Measurements from ENCODE around the gene ARHGEF19. TPM values are rescaled to one million over a fixed set of nuclear protein-coding genes. Genes with fewer than 3 reads are reported as not detected.

The ARHGEF19 gene
- total RNA-seq, 2 donors from 2014 or later = 1.5 to 4.8 TPM

DNA sequence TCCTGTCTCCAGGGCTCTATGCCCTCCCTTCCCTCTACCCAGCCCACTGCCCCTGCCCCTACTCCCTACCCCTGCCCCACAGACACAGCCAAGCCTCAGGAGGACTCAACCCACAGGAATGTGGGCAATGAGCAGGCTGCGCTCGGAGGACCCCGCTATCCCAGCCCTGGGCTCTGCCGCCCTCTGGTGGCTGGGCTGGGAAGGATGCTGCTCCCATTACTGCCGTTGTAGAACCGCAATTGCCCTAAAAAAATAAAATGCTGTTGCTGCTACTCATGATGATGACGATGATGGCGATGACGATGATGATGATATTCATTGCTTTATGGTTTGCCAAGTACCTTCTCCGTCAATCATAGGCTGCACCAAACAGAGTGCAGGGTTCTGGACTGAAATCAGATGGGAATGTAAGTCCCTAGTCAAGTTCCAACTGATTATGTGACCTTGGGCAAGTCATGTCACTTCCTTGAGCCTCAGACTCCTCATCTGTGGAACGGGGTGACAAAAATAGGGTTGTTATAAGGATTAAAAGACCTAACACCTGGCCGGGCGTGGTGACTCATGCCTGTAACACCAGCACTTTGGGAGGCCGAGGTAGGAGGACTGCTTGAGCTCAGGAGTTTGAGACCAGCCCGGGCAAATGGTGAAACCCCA lies 24.6 kb downstream of the ARHGEF19 start:
- peaks cover 0 to 23% of the 10 kb centered on the region in 2 donors for H3K4me1 ChIP-seq
- peak; percentile 80 for DNase-seq (ENCODE audit: low spot score)
- TF ChIP-seq, protein P1, sequence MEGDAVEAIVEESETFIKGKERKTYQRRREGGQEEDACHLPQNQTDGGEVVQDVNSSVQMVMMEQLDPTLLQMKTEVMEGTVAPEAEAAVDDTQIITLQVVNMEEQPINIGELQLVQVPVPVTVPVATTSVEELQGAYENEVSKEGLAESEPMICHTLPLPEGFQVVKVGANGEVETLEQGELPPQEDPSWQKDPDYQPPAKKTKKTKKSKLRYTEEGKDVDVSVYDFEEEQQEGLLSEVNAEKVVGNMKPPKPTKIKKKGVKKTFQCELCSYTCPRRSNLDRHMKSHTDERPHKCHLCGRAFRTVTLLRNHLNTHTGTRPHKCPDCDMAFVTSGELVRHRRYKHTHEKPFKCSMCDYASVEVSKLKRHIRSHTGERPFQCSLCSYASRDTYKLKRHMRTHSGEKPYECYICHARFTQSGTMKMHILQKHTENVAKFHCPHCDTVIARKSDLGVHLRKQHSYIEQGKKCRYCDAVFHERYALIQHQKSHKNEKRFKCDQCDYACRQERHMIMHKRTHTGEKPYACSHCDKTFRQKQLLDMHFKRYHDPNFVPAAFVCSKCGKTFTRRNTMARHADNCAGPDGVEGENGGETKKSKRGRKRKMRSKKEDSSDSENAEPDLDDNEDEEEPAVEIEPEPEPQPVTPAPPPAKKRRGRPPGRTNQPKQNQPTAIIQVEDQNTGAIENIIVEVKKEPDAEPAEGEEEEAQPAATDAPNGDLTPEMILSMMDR (IDR thresholded peaks at IDR 0.05) = peak; percentile 91 to 98
- no peak overlapping the region for H3K27ac ChIP-seq
- H3K4me3 ChIP-seq = no peak overlapping the region
- no peaks in the 10 kb centered on the region for H3K36me3 ChIP-seq
- no peaks in the 10 kb centered on the region for H3K9me3 ChIP-seq
- H3K27me3 ChIP-seq = no peaks in the 10 kb centered on the region

DNA sequence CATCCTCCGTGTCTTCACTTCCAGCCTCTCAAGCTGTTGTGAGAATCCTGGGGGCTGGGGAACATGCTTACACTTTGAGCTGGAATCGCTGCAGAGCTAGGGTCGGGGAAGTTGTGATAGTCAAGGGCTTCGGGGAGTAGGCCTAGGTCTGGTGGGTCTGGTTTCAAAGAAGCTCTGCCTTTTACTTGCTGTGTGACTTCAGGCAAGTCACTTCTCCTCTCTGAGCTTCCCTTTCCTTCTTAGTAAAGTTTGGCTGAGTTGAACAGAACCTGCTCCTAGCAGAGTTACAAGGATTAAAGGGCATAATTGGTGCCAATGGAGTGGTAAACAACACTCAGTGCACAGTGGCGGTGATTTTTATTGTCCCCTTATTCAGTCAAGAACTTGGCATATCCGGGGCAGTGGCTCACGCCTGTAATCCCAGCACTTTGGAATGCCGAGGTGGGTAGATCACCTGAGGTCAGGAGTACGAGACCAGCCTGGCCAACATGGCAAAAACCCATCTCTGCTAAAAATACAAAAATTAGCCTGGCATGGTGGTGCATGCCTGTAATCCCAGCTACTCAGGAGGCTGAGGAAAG lies 25.7 kb downstream of the ARHGEF19 start:
- H3K36me3 ChIP-seq = no peaks in the 10 kb centered on the region
- H3K4me3 ChIP-seq = no peak overlapping the region
- no peak overlapping the region for H3K27ac ChIP-seq
- H3K4me1 ChIP-seq = peaks cover 0 to 33% of the 10 kb centered on the region in 2 donors
- H3K9me3 ChIP-seq = no peaks in the 10 kb centered on the region
- no peaks in the 10 kb centered on the region for H3K27me3 ChIP-seq
- TF ChIP-seq, protein P1 (IDR thresholded peaks at IDR 0.05) = no peak
- no peak for DNase-seq (ENCODE audit: low spot score)

DNA sequence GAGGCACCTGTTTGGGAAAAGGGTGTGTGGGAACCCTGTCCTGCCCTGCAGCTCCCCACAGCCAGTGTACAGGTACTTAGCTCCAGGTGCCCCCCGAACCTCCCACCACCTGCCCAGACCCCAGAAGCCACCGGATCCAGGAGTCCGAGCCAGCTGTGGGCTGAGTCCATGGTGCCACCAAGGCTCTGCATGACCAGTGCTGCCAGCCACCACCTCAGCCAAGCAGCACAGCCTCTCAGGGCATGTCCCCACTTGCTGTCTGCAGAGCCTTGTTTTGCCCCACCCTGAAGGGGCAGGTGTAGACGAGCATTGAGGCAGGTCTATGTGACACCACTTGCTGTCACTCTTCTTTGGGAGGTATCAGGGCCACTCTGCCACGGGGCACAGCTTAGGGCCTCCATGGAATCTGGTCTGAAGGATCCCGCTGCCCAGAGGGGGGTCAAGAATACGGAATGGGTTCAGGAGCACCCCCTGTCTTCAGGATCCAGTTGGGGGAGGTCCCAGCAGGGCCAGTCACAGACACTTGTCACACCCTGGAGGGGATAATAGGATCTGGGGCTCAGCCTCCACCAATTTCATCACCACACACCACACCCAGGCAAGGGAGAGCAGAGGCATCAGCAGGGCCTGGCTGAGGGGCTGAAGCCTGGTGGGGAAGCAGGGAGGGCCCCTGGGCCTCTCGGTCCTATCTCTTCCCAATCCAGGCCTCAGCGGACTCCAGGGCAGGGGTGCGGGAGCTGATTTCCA lies 27.7 kb downstream of the ARHGEF19 start:
- H3K27me3 ChIP-seq = no peaks in the 10 kb centered on the region
- DNase-seq (ENCODE audit: low spot score) = no peak
- peak overlapping the region in 1 of 2 donors; percentile 9 for H3K27ac ChIP-seq

DNA sequence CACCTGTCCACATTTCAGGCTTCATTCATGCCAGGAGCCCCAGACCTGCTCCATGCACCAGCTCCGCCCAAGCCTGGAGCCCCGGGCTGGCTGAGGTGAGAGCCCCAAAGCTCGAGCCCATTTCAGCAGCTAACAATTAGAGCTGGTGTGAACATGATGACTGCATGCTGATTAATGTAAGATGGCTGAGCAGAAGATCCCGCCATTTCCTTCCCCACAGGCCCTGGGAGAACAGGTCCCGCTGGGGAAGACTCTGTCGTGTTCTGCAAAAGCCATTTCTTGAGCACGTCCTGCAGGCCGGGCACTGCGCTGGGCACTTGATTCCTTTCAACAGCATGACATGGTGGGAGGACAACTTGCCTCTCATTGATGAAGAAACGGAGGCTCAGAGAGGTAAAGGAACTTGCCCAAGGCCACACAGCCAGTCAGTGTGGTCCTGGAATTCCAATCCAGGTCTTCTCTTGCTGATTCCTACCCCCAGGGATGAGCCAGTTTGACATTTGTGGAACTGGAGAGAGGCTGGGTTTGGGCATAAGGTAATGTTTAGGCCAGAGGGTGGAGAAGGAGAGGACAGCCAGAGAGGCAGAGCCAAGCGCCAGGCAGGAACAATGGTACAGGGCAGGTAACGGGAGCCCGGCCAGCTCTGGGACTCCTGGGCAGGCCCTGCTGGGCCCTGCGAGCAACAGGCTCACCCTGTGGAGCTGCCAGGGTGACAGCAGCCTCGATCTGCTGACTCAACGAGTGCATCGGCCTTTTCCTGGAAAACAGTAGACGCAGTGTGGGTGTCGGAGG lies 28.5 kb downstream of the ARHGEF19 start:
- Histone ChIP-seq H3K4me1 (peaks cover 0 to 34% of the 10 kb centered on the region in 2 donors), H3K36me3 (no peaks in the 10 kb centered on the region), H3K4me3 (no peak overlapping the region), H3K27ac (peak overlapping the region in 1 of 2 donors; percentile 9), H3K9me3 (no peaks in the 10 kb centered on the region), H3K27me3 (no peaks in the 10 kb centered on the region)
- TF ChIP-seq, protein P1 (IDR thresholded peaks at IDR 0.05) = no peak
- DNase-seq (ENCODE audit: low spot score) = no peak

More for the DNA sequence above, 27.7 kb downstream of the ARHGEF19 start:
- Histone ChIP-seq H3K4me3 (no peak overlapping the region), H3K9me3 (no peaks in the 10 kb centered on the region), H3K36me3 (no peaks in the 10 kb centered on the region), H3K4me1 (peaks cover 0 to 40% of the 10 kb centered on the region in 2 donors)
- TF ChIP-seq, protein P1 (IDR thresholded peaks at IDR 0.05) = no peak

DNA sequence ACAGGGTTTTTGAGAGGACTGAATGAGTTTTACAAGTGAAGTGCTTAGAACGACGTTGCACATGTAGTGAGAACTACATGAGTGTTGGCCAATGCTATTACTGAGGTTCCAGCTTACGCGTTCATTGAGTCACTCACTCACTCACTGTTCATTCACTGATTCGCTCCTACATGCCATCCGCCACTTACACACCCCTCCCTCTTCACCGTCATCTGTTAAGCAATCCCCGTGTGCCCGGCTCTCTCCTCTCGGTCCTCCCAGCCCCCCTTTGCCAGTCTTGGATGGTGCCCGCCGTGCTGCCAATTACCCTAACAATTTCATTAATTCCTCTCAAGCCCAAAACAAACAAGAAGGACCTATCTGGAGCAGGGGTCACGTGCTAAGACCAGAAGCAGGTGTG lies 29.3 kb downstream of the ARHGEF19 start:
- H3K4me3 ChIP-seq = no peak overlapping the region
- TF ChIP-seq, protein P1 (IDR thresholded peaks at IDR 0.05) = no peak
- H3K4me1 ChIP-seq = peaks cover 0 to 28% of the 10 kb centered on the region in 2 donors
- DNase-seq (ENCODE audit: low spot score) = peak; percentile 82
- H3K36me3 ChIP-seq = no peaks in the 10 kb centered on the region
- no peaks in the 10 kb centered on the region for H3K27me3 ChIP-seq
- no peaks in the 10 kb centered on the region for H3K9me3 ChIP-seq
- H3K27ac ChIP-seq = peak overlapping the region in 1 of 2 donors; percentile 92

All from right atrium auricular region (tissue), 2 donors.